GM18870 (cell line): Measurements from ENCODE around the gene NUDT16.
"Not testable (repeated sequence)": the region's sequence is repeated elsewhere in the genome, so short reads cannot be mapped to it uniquely, and the experiment has no call there.

Source experiments
- ATAC-seq: cut with Tn5 transposase; IDR thresholded peaks from one replicate; pipeline ENCODE4 v1.9.1; 2021; ENCODE audit warnings: moderate library complexity; ENCODE audit not compliant: unreplicated experiment

Gene NUDT16

GRCh38 chr3:131380821-131381444 is 641 bp upstream of the NUDT16 start:
- ATAC-seq, result not testable (repeated sequence)

- ATAC-seq, result no peak
Observed at GRCh38 chr3:131386429-131387165, 5.0 kb downstream of the NUDT16 start.

- ATAC-seq, result no peak
Observed at GRCh38 chr3:131387796-131388489, 6.4 kb downstream of the NUDT16 start.

- ATAC-seq, result no peak
Observed at GRCh38 chr3:131388490-131388799, 6.9 kb downstream of the NUDT16 start.

GRCh38 chr3:131390331-131390730 is 8.8 kb downstream of the NUDT16 start:
- ATAC-seq, result no peak

GRCh38 chr3:131393051-131393450 is 11.5 kb downstream of the NUDT16 start:
- ATAC-seq, result no peak

GRCh38 chr3:131393868-131394267 is 12.3 kb downstream of the NUDT16 start:
- ATAC-seq, result no peak

GRCh38 chr3:131394400-131394799 is 12.8 kb downstream of the NUDT16 start:
- no peak for ATAC-seq

- no peak for ATAC-seq
Observed at GRCh38 chr3:131396170-131396569, 14.6 kb downstream of the NUDT16 start.

GRCh38 chr3:131397889-131398288 is 16.3 kb downstream of the NUDT16 start:
- no peak for ATAC-seq

GRCh38 chr3:131401978-131402377 is 20.4 kb downstream of the NUDT16 start:
- ATAC-seq, result no peak

- no peak for ATAC-seq
Observed at GRCh38 chr3:131402391-131403039, 20.9 kb downstream of the NUDT16 start.

GRCh38 chr3:131403216-131403895 is 21.8 kb downstream of the NUDT16 start:
- no peak for ATAC-seq

GRCh38 chr3:131405411-131405810 is 23.8 kb downstream of the NUDT16 start:
- no peak for ATAC-seq

- no peak for ATAC-seq
Observed at GRCh38 chr3:131406274-131406673, 24.7 kb downstream of the NUDT16 start.

- no peak for ATAC-seq
Observed at GRCh38 chr3:131417751-131418150, 36.2 kb downstream of the NUDT16 start.

GRCh38 chr3:131421301-131421700 is 39.7 kb downstream of the NUDT16 start:
- ATAC-seq, result no peak

GRCh38 chr3:131421957-131422498 is 40.5 kb downstream of the NUDT16 start:
- ATAC-seq, result no peak

- ATAC-seq, result no peak
Observed at GRCh38 chr3:131427226-131427625, 45.7 kb downstream of the NUDT16 start.

GRCh38 chr3:131431754-131432153 is 50.2 kb downstream of the NUDT16 start:
- ATAC-seq, result no peak

- ATAC-seq, result no peak
Observed at GRCh38 chr3:131432441-131432840, 50.9 kb downstream of the NUDT16 start.
